ENCODE results near the gene SPATS2.

DNA sequence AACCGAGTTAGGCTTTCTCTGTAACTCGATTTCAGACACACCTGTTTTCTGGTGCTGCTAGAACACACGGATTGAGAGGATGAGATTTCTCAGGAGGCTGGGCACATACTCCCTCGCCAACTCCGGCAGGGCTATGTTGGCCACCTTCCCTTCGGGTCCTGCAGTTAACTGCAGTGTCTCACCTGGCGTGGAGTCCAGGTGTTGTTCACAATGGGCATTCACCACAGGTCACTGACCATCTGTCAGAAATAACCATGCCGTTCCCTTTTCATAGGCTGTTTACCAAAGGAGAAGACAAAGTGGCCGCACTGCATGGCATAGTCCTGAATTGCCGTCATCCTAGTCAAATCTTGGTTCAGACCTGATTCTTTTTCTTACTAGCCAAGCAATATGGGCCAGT lies 166.1 kb downstream of the SPATS2 start:
- TF ChIP-seq BHLHE40 (IDR thresholded peaks at IDR 0.05; ENCODE audit: low read depth, low read length): no peak
- TF ChIP-seq CHD1 (IDR thresholded peaks at IDR 0.05; ENCODE audit: low read depth, low read length): no peak
- TF ChIP-seq, protein P1, sequence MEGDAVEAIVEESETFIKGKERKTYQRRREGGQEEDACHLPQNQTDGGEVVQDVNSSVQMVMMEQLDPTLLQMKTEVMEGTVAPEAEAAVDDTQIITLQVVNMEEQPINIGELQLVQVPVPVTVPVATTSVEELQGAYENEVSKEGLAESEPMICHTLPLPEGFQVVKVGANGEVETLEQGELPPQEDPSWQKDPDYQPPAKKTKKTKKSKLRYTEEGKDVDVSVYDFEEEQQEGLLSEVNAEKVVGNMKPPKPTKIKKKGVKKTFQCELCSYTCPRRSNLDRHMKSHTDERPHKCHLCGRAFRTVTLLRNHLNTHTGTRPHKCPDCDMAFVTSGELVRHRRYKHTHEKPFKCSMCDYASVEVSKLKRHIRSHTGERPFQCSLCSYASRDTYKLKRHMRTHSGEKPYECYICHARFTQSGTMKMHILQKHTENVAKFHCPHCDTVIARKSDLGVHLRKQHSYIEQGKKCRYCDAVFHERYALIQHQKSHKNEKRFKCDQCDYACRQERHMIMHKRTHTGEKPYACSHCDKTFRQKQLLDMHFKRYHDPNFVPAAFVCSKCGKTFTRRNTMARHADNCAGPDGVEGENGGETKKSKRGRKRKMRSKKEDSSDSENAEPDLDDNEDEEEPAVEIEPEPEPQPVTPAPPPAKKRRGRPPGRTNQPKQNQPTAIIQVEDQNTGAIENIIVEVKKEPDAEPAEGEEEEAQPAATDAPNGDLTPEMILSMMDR (conservative IDR thresholded peaks at IDR 0.05; ENCODE audit: low read depth, low read length): no peak
- TF ChIP-seq MAZ (IDR thresholded peaks at IDR 0.05; ENCODE audit: borderline replicate concordance, low read depth, low read length): no peak
- TF ChIP-seq RAD21 (IDR thresholded peaks at IDR 0.05; ENCODE audit: low read length): no peak
- no peak for TF ChIP-seq POLR2A (IDR thresholded peaks at IDR 0.05; ENCODE audit: low read depth, low read length)
- no peak for TF ChIP-seq SMC3 (IDR thresholded peaks at IDR 0.05; ENCODE audit: low read depth, low read length)
- TF ChIP-seq MXI1 (IDR thresholded peaks at IDR 0.05; ENCODE audit: borderline replicate concordance, low read depth, low read length): no peak
- TF ChIP-seq, protein P2, sequence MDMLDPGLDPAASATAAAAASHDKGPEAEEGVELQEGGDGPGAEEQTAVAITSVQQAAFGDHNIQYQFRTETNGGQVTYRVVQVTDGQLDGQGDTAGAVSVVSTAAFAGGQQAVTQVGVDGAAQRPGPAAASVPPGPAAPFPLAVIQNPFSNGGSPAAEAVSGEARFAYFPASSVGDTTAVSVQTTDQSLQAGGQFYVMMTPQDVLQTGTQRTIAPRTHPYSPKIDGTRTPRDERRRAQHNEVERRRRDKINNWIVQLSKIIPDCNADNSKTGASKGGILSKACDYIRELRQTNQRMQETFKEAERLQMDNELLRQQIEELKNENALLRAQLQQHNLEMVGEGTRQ (IDR thresholded peaks at IDR 0.05; ENCODE audit: low read depth, low read length): no peak

Measured in IMR-90 (cell line).